ENCODE results near the gene STK10.
"Not testable (repeated sequence)": the region's sequence is repeated elsewhere in the genome, so short reads cannot be mapped to it uniquely, and the experiment has no call there.

STK10 gene

DNA sequence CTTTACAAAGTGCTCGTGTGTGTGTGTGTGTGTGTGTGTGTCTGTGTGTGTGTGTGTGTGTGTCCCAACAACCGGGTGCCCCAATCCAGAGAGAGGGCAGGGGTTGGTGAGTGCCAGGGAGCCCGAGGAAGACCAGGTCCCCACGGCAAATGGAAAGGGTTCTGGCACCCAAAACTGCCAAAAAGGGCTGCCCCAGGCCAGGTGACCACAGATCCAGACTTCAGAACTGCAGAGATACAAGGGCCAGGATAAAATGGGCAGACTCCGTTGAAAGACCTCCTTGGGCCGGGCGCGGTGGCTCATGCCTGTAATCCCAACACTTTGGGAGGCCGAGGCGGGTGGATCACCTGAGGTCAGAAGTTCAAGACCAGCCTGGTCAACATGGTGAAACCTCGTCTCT, 38.5 kb downstream of the STK10 start:
- Mint-ChIP-seq H3K4me1 (ENCODE audit: low read depth) (peaks cover 88% of the 10 kb centered on the region), H3K36me3 (ENCODE audit: low read depth) (peaks cover 87% of the 10 kb centered on the region), H3K27ac (peak overlapping the region; percentile 90)
- H3K9me3 Mint-ChIP-seq; intact Hi-C loops (cut with micrococcal nuclease); H3K4me3 Mint-ChIP-seq; H3K27me3 Mint-ChIP-seq: not testable (repeated sequence)

DNA sequence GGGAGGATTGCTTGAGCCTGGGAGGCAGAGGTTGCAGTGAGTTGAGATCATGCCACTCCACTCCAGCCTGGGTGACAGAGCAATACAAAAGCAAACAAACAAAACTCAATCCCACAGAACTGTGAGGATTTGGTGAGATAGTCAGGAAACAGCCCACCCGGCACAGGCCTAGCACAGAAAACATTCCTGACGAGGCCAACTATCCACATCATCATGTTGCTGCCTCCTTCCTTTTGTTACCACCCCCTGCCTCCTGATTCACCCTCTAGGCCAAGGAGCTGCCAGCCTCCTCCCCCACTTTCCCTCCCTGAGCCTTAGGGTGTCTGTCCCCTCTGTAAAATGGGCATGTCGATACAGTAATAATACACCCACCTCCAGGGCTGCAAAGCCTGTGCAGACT, 39.0 kb downstream of the STK10 start:
- Mint-ChIP-seq H3K27ac (no peak overlapping the region), H3K4me3 (no peak overlapping the region), H3K4me1 (ENCODE audit: low read depth) (peaks cover 88% of the 10 kb centered on the region), H3K9me3 (no peaks in the 10 kb centered on the region), H3K36me3 (ENCODE audit: low read depth) (peaks cover 87% of the 10 kb centered on the region), H3K27me3 (no peaks in the 10 kb centered on the region)
- intact Hi-C loops (cut with micrococcal nuclease): no loop called here

GRCh38 chr5:172148381-172148780, 39.6 kb downstream of the STK10 start:
- Mint-ChIP-seq H3K4me1 (ENCODE audit: low read depth) (peaks cover 88% of the 10 kb centered on the region), H3K27ac (no peak overlapping the region), H3K4me3 (no peak overlapping the region), H3K9me3 (no peaks in the 10 kb centered on the region), H3K36me3 (ENCODE audit: low read depth) (peaks cover 87% of the 10 kb centered on the region), H3K27me3 (no peaks in the 10 kb centered on the region)
- intact Hi-C loops (cut with micrococcal nuclease): no loop called here

DNA sequence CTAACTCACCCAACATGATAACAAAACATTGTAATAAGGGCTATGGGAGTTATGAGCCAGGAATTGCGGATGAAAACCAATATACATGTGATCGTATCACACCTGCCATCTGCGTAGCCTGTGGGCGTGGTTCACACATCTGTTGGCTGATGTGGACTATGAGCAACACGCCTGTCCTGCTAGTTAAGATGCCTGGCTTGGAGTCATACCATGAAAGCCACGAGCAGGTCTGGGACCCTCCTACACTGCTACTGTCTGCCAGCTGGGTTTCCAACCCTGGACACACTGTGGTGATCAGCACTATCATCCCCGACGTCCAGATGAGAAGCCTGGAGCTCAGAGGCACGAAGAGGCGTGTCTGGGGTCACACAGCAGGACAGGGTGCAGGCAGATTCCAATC, 40.2 kb downstream of the STK10 start:
- H3K4me1 Mint-ChIP-seq (ENCODE audit: low read depth): peaks cover 88% of the 10 kb centered on the region
- no peaks in the 10 kb centered on the region for H3K27me3 Mint-ChIP-seq
- no peak overlapping the region for H3K4me3 Mint-ChIP-seq
- H3K36me3 Mint-ChIP-seq (ENCODE audit: low read depth): peaks cover 89% of the 10 kb centered on the region
- intact Hi-C loops (cut with micrococcal nuclease): no loop called here
- H3K9me3 Mint-ChIP-seq: no peaks in the 10 kb centered on the region
- H3K27ac Mint-ChIP-seq: no peak overlapping the region

DNA sequence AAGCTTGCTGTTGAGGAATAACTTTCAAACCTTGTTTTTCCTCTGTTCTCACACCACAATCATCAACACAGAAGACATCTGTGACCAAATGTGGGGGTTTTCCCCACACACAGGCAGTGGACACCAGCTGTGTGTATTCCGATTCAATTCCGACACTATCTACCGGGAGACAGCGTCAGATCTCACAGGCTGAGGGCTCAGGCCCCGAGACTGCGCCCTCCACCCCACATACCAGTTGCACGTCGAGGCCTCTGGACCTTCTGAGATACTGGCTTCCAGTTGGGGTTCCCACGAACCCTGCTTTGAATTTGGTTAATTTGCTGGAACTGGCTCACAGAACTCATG, 41.3 kb downstream of the STK10 start:
- Mint-ChIP-seq H3K9me3 (no peaks in the 10 kb centered on the region), H3K27ac (peak overlapping the region; percentile 39), H3K4me3 (no peak overlapping the region), H3K36me3 (ENCODE audit: low read depth) (peaks cover 87% of the 10 kb centered on the region), H3K27me3 (no peaks in the 10 kb centered on the region), H3K4me1 (ENCODE audit: low read depth) (peaks cover 84% of the 10 kb centered on the region)
- intact Hi-C loops (cut with micrococcal nuclease): no loop called here

DNA sequence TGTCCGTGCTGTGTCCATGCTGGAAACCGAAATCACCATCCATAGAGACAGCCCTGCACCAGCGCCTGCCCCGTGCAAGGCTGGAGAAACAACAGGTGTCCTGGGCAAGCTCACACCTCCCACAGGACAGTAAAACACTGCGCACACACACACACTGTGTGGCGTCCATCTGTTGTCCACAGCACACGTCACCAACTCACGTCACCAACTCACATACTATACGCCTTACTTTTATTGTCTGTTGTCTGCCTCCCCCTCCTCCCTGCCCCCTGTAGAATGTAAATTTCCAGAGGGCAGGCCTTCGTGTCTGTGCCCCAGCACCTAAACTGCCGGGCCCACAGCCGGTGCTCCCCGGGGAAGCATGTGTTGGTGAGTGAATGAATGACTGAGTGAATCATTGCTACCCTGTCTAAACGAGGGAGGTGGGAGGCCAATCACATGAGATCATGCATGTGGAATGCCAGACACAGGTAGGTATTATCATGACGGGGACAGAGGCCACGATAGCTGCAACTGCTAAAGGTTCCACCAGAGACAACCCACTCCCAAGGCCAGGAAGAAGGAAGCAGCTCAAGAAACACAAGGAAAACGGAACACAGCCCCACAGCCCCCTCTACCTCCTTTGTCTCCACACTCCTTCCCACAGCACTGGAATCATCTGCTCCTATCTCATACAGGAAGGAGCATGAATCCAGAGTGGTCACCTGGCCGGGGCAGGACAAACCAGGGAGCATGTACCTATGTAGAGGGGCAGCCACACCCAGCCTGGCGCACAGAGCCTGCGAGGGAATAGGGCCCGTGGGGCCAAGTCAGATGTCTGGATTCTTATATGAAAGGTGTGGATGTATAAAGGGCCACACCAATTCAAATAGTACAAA, 41.9 kb downstream of the STK10 start:
- Mint-ChIP-seq H3K9me3 (no peaks in the 10 kb centered on the region), H3K4me1 (ENCODE audit: low read depth) (peaks cover 79% of the 10 kb centered on the region), H3K36me3 (ENCODE audit: low read depth) (peaks cover 87% of the 10 kb centered on the region), H3K4me3 (no peak overlapping the region), H3K27ac (no peak overlapping the region), H3K27me3 (no peaks in the 10 kb centered on the region)
- intact Hi-C loops (cut with micrococcal nuclease): no loop called here

GRCh38 chr5:172144931-172145869, 42.8 kb downstream of the STK10 start:
- peak overlapping the region; percentile 35 for H3K27ac Mint-ChIP-seq
- no peak overlapping the region for H3K4me3 Mint-ChIP-seq
- H3K9me3 Mint-ChIP-seq: no peaks in the 10 kb centered on the region
- intact Hi-C loops (cut with micrococcal nuclease): no loop called here
- peaks cover 90% of the 10 kb centered on the region for H3K36me3 Mint-ChIP-seq (ENCODE audit: low read depth)
- H3K27me3 Mint-ChIP-seq: no peaks in the 10 kb centered on the region
- H3K4me1 Mint-ChIP-seq (ENCODE audit: low read depth): peaks cover 77% of the 10 kb centered on the region

GRCh38 chr5:172144291-172144815, 43.7 kb downstream of the STK10 start:
- peaks cover 79% of the 10 kb centered on the region for H3K4me1 Mint-ChIP-seq (ENCODE audit: low read depth)
- H3K27ac Mint-ChIP-seq: peak overlapping the region; percentile 35
- intact Hi-C loops (cut with micrococcal nuclease): no loop called here
- no peaks in the 10 kb centered on the region for H3K27me3 Mint-ChIP-seq
- H3K9me3 Mint-ChIP-seq: no peaks in the 10 kb centered on the region
- no peak overlapping the region for H3K4me3 Mint-ChIP-seq
- peaks cover 94% of the 10 kb centered on the region for H3K36me3 Mint-ChIP-seq (ENCODE audit: low read depth)

- H3K4me3 Mint-ChIP-seq: no peak overlapping the region
- intact Hi-C loops (cut with micrococcal nuclease): no loop called here
- H3K4me1 Mint-ChIP-seq (ENCODE audit: low read depth): peaks cover 78% of the 10 kb centered on the region
- no peaks in the 10 kb centered on the region for H3K27me3 Mint-ChIP-seq
- H3K27ac Mint-ChIP-seq: peak overlapping the region; percentile 35
- peaks cover 94% of the 10 kb centered on the region for H3K36me3 Mint-ChIP-seq (ENCODE audit: low read depth)
- H3K9me3 Mint-ChIP-seq: no peaks in the 10 kb centered on the region
These were observed 44.1 kb downstream of the STK10 start for GRCh38 chr5:172143875-172144274.

GRCh38 chr5:172142709-172143215, 45.3 kb downstream of the STK10 start:
- intact Hi-C loops (cut with micrococcal nuclease): no loop called here
- H3K27me3 Mint-ChIP-seq: no peaks in the 10 kb centered on the region
- peaks cover 68% of the 10 kb centered on the region for H3K4me1 Mint-ChIP-seq (ENCODE audit: low read depth)
- H3K4me3 Mint-ChIP-seq: no peak overlapping the region
- peaks cover 85% of the 10 kb centered on the region for H3K36me3 Mint-ChIP-seq (ENCODE audit: low read depth)
- no peak overlapping the region for H3K27ac Mint-ChIP-seq
- no peaks in the 10 kb centered on the region for H3K9me3 Mint-ChIP-seq

- Mint-ChIP-seq H3K4me1 (ENCODE audit: low read depth) (peaks cover 64% of the 10 kb centered on the region), H3K36me3 (ENCODE audit: low read depth) (peaks cover 84% of the 10 kb centered on the region), H3K27ac (no peak overlapping the region), H3K9me3 (no peaks in the 10 kb centered on the region), H3K4me3 (no peak overlapping the region), H3K27me3 (no peaks in the 10 kb centered on the region)
- intact Hi-C loops (cut with micrococcal nuclease): no loop called here
These were observed 46.1 kb downstream of the STK10 start for GRCh38 chr5:172141949-172142319.

GRCh38 chr5:172140866-172141265, 47.2 kb downstream of the STK10 start:
- no peak overlapping the region for H3K27ac Mint-ChIP-seq
- H3K4me1 Mint-ChIP-seq (ENCODE audit: low read depth): peaks cover 54% of the 10 kb centered on the region
- H3K27me3 Mint-ChIP-seq: no peaks in the 10 kb centered on the region
- H3K4me3 Mint-ChIP-seq: no peak overlapping the region
- H3K9me3 Mint-ChIP-seq: no peaks in the 10 kb centered on the region
- peaks cover 73% of the 10 kb centered on the region for H3K36me3 Mint-ChIP-seq (ENCODE audit: low read depth)
- intact Hi-C loops (cut with micrococcal nuclease): no loop called here

- Mint-ChIP-seq H3K9me3 (no peaks in the 10 kb centered on the region), H3K4me3 (no peak overlapping the region), H3K27me3 (no peaks in the 10 kb centered on the region), H3K36me3 (ENCODE audit: low read depth) (peaks cover 70% of the 10 kb centered on the region), H3K4me1 (ENCODE audit: low read depth) (peaks cover 53% of the 10 kb centered on the region), H3K27ac (no peak overlapping the region)
- intact Hi-C loops (cut with micrococcal nuclease): no loop called here
These were observed 47.9 kb downstream of the STK10 start for GRCh38 chr5:172140120-172140519.

- Mint-ChIP-seq H3K27me3 (no peaks in the 10 kb centered on the region), H3K4me3 (no peak overlapping the region), H3K9me3 (no peaks in the 10 kb centered on the region), H3K27ac (no peak overlapping the region), H3K36me3 (ENCODE audit: low read depth) (peaks cover 62% of the 10 kb centered on the region), H3K4me1 (ENCODE audit: low read depth) (peaks cover 55% of the 10 kb centered on the region)
- intact Hi-C loops (cut with micrococcal nuclease): no loop called here
These were observed 51.0 kb downstream of the STK10 start for GRCh38 chr5:172137046-172137445.
